Smooth muscle cell (in vitro differentiated cells): Measurements from ENCODE around the gene MCM8. TPM values are rescaled to one million over a fixed set of nuclear protein-coding genes. Genes with fewer than 3 reads are reported as not detected.

Experiments used
- DNase-seq: peaks from one replicate; lab custom pipeline; 2025; ENCODE audit not compliant: unreplicated experiment; lab: John Stamatoyannopoulos, UW
- H2AFZ ChIP-seq: fragments of 200-600 bp; sonication (generic); 2 replicates; pipeline ENCODE4 v1.6.0; 2016; ENCODE audit warnings: antibody characterized with exemption, low read depth, mild to moderate bottlenecking
- H3F3A ChIP-seq: fragments of 200-600 bp; sonication (generic); 2 replicates; pipeline ENCODE4 v1.6.0; 2017; ENCODE audit warnings: antibody characterized with exemption, low read depth
- H3K27ac ChIP-seq: fragments of 200-600 bp; sonication (generic); 2 replicates; pipeline ENCODE4 v1.5.1; 2016; ENCODE audit warnings: low read depth, mild to moderate bottlenecking
- H3K27me3 ChIP-seq: fragments of 200-600 bp; sonication (generic); 2 replicates; pipeline ENCODE4 v1.6.1; 2016; ENCODE audit warnings: low read depth, mild to moderate bottlenecking
- H3K36me3 ChIP-seq: fragments of 200-600 bp; sonication (generic); 2 replicates; pipeline ENCODE4 v1.5.1; 2016; ENCODE audit warnings: low read depth
- H3K4me1 ChIP-seq: fragments of 200-600 bp; sonication (generic); 2 replicates; pipeline ENCODE4 v1.5.1; 2016; ENCODE audit warnings: low read depth
- H3K4me2 ChIP-seq: fragments of 200-600 bp; sonication (generic); 2 replicates; pipeline ENCODE4 v1.6.0; 2016; ENCODE audit warnings: mild to moderate bottlenecking
- H3K4me3 ChIP-seq: fragments of 200-600 bp; sonication (generic); 2 replicates; pipeline ENCODE4 v1.5.1; 2016; ENCODE audit warnings: mild to moderate bottlenecking
- H3K79me2 ChIP-seq: fragments of 200-600 bp; sonication (generic); 2 replicates; pipeline ENCODE4 v1.6.0; 2016; ENCODE audit warnings: low read depth, mild to moderate bottlenecking
- H3K9ac ChIP-seq: fragments of 200-600 bp; sonication (generic); 2 replicates; pipeline ENCODE4 v1.6.0; 2016; ENCODE audit warnings: low read depth
- H3K9me3 ChIP-seq: fragments of 200-600 bp; sonication (generic); replicated peaks from 2 replicates; pipeline ENCODE4 v1.5.1; 2016; ENCODE audit warnings: low read depth
- H4K20me1 ChIP-seq: fragments of 200-600 bp; sonication (generic); 2 replicates; pipeline ENCODE4 v1.6.0; 2016; ENCODE audit warnings: low read depth
- CTCF ChIP-seq: fragments of 200-600 bp; sonication (generic); IDR thresholded peaks from 2 replicates; pipeline ENCODE4 v1.5.1; 2017; ENCODE audit warnings: borderline replicate concordance, mild to moderate bottlenecking, antibody characterized with exemption; ENCODE audit not compliant: insufficient read depth, poor library complexity, severe bottlenecking
- WGBS: methylation state at CpG from one replicate; pipeline ENCODE4 v1.1.7; 2016; ENCODE audit warnings: low lambda C conversion rate; 5-methylcytosine and 5-hydroxymethylcytosine counted together
- polyA plus RNA-seq: library from polyadenylated mRNA; unstranded; fragments of >200 nt; fragmentation: Nextera tagmentation; extraction: Ambion mirVana; gene quantifications from 2 replicates; pipeline ENCODE4 v1.2.1, GENCODE V29; 2016
- total RNA-seq: library from RNA; depleted of rRNA; stranded (reverse); fragments of >200 nt; gene quantifications from 2 replicates; pipeline ENCODE4 v1.2.3, GENCODE V29; 2014

Gene MCM8
- total and polyA plus RNA-seq, 2 experiments from 2014 or later: 2.8 to 5.5 TPM

GRCh38 chr20:5977975-5978374 lies 27.5 kb downstream of the MCM8 start:
- DNase-seq: no peak
- Histone ChIP-seq H3K27ac (no peak overlapping the region), H3K4me1 (no peaks in the 10 kb centered on the region), H3K4me3 (no peak overlapping the region), H3K27me3 (no peaks in the 10 kb centered on the region), H2AFZ (no peak overlapping the region), H3K9ac (no peak overlapping the region), H3K36me3 (no peaks in the 10 kb centered on the region), H3K9me3 (no peaks in the 10 kb centered on the region), H3F3A (no peaks in the 10 kb centered on the region), H3K4me2 (no peak overlapping the region), H3K79me2 (no peaks in the 10 kb centered on the region), H4K20me1 (no peaks in the 10 kb centered on the region)
- 91% methylated on average over 1 of the region's 1 CpG for WGBS
- TF ChIP-seq CTCF: no peak

GRCh38 chr20:5979801-5980200 lies 29.3 kb downstream of the MCM8 start:
- Histone ChIP-seq H3K79me2 (no peaks in the 10 kb centered on the region), H3K4me2 (no peak overlapping the region), H3K9me3 (no peaks in the 10 kb centered on the region), H3K4me3 (no peak overlapping the region), H3K27ac (no peak overlapping the region), H3F3A (no peaks in the 10 kb centered on the region), H3K4me1 (no peaks in the 10 kb centered on the region), H3K9ac (no peak overlapping the region), H2AFZ (no peak overlapping the region), H4K20me1 (no peaks in the 10 kb centered on the region), H3K27me3 (no peaks in the 10 kb centered on the region), H3K36me3 (no peaks in the 10 kb centered on the region)
- WGBS: 99% methylated on average over 4 of the region's 4 CpGs
- no peak for DNase-seq
- no peak for TF ChIP-seq CTCF

- no peaks in the 10 kb centered on the region for H3K79me2 ChIP-seq
- H2AFZ ChIP-seq: no peak overlapping the region
- H3F3A ChIP-seq: no peaks in the 10 kb centered on the region
- TF ChIP-seq CTCF: no peak
- no peak overlapping the region for H3K4me2 ChIP-seq
- H3K9ac ChIP-seq: no peak overlapping the region
- no peaks in the 10 kb centered on the region for H3K4me1 ChIP-seq
- H3K27me3 ChIP-seq: no peaks in the 10 kb centered on the region
- 76% methylated on average over 5 of the region's 5 CpGs for WGBS
- no peak overlapping the region for H3K27ac ChIP-seq
- H3K9me3 ChIP-seq: no peaks in the 10 kb centered on the region
- no peak for DNase-seq
- H4K20me1 ChIP-seq: no peaks in the 10 kb centered on the region
- peaks cover 2% of the 10 kb centered on the region for H3K36me3 ChIP-seq
- no peak overlapping the region for H3K4me3 ChIP-seq
Measured at GRCh38 chr20:5980720-5981538, 30.5 kb downstream of the MCM8 start.

GRCh38 chr20:5987383-5987782 lies 36.9 kb downstream of the MCM8 start:
- no peaks in the 10 kb centered on the region for H3K79me2 ChIP-seq
- no peaks in the 10 kb centered on the region for H4K20me1 ChIP-seq
- no peak for DNase-seq
- H2AFZ ChIP-seq: no peak overlapping the region
- no peak overlapping the region for H3K4me2 ChIP-seq
- H3K9ac ChIP-seq: no peak overlapping the region
- H3K27ac ChIP-seq: no peak overlapping the region
- H3F3A ChIP-seq: peaks cover 14% of the 10 kb centered on the region
- peaks cover 4% of the 10 kb centered on the region for H3K36me3 ChIP-seq
- H3K4me1 ChIP-seq: peaks cover 6% of the 10 kb centered on the region
- TF ChIP-seq CTCF: no peak
- H3K9me3 ChIP-seq: no peaks in the 10 kb centered on the region
- H3K27me3 ChIP-seq: no peaks in the 10 kb centered on the region
- no peak overlapping the region for H3K4me3 ChIP-seq
- 99% methylated on average over 2 of the region's 2 CpGs for WGBS
